NCI-H82 treated with DMSO at 0.1 percent for 48 hours (cell line): Measurements from ENCODE around the gene TAF1C.
A peak's percentile ranks its signal among the peaks of the same experiment; 100 is the strongest.

Experiments used
- DNase-seq: peaks from one replicate; lab custom pipeline; 2025; ENCODE audit not compliant: unreplicated experiment; lab: John Stamatoyannopoulos, UW

Gene TAF1C

GRCh38 chr16:84184775-84185174, 2.1 kb downstream of the TAF1C start:
- no peak for DNase-seq

- DNase-seq, result no peak
Observed at GRCh38 chr16:84183911-84184591, 2.8 kb downstream of the TAF1C start.

GRCh38 chr16:84183572-84183875, 3.3 kb downstream of the TAF1C start:
- no peak for DNase-seq

GRCh38 chr16:84182680-84183571, 3.9 kb downstream of the TAF1C start:
- DNase-seq, result no peak

DNA sequence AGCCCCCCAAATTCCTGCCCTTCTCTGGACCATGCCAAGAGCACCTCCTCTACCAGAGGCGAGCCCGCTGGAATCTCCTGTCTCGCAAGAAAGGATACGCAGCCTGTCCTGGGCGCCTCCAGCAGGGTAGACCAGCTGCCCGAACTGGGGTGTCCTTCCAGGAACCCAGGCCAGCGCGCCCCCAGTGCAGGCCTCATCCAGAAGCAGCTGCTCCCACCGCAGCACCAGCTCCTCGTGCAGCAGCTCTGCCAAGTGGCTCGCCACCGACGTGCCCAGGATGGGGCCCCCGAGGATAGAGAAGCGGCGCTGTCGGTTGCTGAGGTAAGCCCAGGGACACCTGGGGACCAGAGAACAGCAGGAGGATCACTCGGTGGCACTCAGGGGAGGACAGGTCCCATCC, 4.8 kb downstream of the TAF1C start:
- DNase-seq, result no peak

- no peak for DNase-seq
Observed at GRCh38 chr16:84181144-84181915, 5.5 kb downstream of the TAF1C start.

GRCh38 chr16:84180519-84181140, 6.2 kb downstream of the TAF1C start:
- no peak for DNase-seq

DNA sequence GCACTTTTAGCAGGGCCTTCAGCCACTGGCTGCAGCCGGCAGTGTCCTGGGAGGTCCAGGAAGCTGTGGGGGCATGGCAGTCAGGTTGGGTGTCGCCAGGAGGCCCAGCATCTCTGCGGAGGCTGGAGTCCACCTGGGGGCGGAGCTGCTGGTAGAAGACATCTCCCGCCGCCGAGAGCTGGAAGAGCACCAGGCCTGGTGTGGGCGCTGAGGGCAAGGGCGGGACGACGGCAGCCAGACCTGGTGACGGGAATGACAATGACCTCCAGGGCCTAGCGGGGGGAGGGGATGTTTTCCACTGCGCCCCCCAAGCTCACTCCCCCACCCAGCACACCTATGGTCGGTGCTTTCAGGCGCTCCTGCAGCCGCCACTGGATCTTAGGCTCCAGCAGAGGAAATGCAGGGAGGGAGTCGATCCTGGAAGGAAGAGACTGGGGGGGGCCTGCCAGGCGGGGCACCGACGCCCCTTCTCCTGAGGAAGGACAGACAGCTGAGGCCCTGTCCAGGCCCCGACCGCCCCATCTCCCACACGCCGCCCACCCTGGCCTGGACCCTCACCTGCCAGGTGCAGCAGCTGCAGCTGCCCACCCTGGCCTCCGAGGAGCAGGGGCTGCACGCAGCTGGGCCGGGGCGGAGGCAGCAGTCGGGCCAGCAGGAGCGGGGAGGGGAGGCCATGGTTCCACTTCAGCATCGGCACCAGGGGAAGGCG, 7.1 kb downstream of the TAF1C start:
- no peak for DNase-seq

GRCh38 chr16:84178892-84179611, 7.8 kb downstream of the TAF1C start:
- DNase-seq, result no peak

- no peak for DNase-seq
Observed at GRCh38 chr16:84178146-84178765, 8.6 kb downstream of the TAF1C start.

GRCh38 chr16:84177741-84178073, 9.2 kb downstream of the TAF1C start:
- DNase-seq, result no peak

DNA sequence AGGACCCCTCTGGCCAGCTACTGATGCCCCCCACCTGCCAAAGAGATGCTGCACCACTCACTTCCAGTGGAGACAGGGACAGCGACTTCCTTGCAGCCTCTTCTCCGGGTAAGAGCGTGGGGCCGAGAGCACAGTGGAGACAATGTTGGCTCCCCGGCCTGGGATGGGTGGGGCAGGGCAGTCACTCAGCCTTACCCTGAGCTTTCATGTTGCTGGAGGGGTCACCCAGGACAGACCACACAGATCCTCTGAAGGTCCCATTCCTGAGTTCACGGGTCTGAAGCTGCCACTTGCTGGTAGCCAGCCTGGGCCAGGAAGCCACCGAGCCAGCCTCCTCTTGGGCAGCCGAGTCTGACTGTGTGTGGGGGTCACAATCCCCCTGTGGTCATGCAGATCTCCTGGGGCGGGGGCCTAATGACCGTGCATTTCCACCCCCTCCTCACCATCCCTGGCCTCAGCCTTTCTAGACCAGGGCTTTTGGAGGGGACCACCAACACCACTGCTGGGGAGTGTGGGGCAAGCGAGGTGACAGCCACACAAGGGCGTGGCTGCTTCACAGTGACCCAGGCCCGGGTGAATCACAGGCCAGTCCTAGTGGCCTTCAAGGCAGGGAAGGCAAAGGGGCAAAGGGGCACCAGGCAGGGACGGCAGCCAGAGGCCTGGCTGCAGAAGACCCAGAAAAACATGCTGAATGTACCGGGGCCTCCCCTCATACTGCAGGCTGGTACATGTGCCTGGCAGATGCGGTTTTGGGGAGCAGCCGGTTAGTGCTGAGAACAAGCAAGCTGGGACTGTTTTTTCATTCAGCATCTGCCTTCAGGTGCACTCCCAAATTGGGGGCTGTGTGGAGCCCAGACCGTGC, 10.4 kb downstream of the TAF1C start:
- no peak for DNase-seq

DNA sequence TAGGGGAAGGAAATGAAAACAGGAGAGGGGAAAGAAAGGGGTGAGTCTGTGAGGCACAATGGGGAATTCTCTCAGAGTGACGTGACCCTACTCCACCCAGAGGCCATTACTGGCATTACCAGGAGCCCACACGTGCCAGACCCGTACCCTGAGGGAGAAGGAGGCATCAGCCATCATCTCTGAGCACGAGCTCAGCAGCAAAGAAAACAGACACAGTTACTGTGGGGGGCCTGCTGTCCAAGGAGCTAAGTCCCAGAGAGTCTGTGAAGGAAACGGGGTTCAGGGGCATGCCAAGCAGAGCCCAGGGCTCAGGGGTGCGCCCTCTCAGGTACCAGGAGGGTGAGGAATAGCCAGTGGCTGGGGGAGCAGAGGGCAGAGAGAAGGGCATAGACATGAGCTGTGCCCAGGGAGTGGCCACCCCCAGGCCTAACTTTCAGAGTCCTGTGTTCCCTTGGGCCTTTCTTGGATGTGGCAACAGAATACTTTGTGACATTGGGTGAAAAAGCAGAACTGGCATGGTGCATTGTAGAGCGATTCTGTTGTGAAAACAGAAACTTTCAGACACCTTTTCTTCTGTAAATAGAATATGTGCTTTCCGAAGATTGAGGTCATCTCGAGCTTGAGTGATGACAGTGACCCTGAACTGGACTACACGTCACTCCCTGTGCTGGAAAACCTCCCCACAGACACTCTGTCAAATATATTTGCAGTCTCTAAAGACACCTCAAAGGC, 11.3 kb downstream of the TAF1C start:
- peak; percentile 57 for DNase-seq

DNA sequence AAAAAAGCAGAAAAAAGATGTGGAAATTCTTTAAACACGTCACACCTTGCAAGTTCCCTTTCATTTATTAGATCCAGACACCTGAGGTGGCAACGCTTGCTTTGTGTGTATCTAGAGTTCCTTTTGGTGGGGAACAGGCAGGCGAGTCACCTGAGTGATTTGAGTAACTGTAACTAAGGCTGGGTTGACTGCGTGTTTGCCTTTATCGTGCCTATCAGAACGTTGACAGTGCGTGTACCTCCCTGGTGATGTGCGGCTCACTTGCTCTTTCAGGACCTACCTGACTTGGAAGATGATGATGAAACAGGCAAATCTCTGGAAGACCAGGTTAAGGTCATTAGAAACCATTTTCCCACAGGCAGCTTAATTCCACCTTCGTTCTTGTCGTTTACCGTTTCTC, 12.5 kb downstream of the TAF1C start:
- no peak for DNase-seq

- no peak for DNase-seq
Observed at GRCh38 chr16:84169765-84170310, 17.0 kb downstream of the TAF1C start.

DNA sequence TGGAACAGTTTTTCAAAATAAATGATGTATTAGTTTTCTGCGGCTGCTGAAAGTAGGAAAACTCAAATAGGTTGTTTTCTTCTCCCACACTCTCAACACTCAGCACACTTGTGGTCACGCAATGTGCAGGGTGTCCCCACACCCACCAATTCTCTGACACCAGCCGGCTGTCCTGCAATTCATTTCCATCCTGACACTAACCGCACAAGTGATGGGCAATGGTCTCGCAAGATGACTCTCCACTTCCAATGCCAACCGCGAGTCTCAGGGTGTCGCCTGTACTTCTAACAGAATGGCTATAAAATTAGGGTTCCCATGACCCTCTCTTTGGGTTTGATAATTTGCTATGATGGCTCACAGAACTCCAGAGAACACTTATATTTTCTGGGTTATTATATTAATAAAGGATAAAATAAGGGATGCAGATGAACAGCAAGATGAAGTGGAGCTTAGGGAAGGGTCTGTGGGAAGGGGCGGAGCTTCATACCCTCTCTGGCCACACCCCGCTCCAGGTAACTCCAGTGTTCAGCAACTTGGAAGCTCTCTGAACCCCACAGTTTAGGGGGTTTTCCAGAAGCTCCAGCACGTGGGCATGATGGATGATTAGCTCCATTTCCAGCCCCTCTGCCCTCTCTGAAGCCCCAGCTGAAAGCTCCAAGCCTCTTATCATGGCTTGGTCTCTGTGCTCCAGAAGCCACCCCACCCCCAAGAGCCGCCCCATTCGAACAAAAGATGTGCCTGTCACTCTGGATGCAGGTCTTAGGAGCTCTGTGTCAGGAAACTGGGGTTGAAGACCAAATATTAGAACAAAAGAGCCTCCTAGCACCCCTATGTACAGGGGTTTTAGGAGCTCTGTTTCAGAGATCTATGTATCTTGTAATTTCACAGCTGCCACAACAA, 19.8 kb downstream of the TAF1C start:
- no peak for DNase-seq

- DNase-seq, result no peak
Observed at GRCh38 chr16:84165746-84166145, 21.1 kb downstream of the TAF1C start.
